Spleen (tissue), 7 donors: ENCODE results near the gene TXNDC11.
A peak's percentile ranks its signal among the peaks of the same experiment; 100 is the strongest.

Experiments used
- POLR2AphosphoS5 ChIP-seq, 3 donors: sonication (generic); formaldehyde crosslinking; IDR thresholded peaks; one replicate each; pipeline ENCODE4 v1.5.1; 2017; ENCODE audit warnings: antibody characterized with exemption in 3 of 3
- TF ChIP-seq, protein P1 (sequence below), 11 experiments: fragments of 200-600 bp in 7 of 11; fragments of 450-650 bp in 4 of 11; sonication (generic) in 4 of 11; IDR thresholded peaks in 8 of 11; conservative IDR thresholded peaks in 3 of 11; 1 replicate in 7 of 11; 2 replicates in 4 of 11; pipeline versions ENCODE4 v1.4.0 to v1.8.0; 2016 to 2021; ENCODE audit warnings: antibody characterized with exemption in 11 of 11, inconsistent platforms in 4 of 11, mild to moderate bottlenecking in 1 of 11
- donor health status: DM: no; HTN: no; CAD: no; lungs with moderate emphysema.
- donor health status: DM: no; HTN: no; CAD: no.
- donor health status: DM: no; HTN: no; CAD: no.

DNA sequence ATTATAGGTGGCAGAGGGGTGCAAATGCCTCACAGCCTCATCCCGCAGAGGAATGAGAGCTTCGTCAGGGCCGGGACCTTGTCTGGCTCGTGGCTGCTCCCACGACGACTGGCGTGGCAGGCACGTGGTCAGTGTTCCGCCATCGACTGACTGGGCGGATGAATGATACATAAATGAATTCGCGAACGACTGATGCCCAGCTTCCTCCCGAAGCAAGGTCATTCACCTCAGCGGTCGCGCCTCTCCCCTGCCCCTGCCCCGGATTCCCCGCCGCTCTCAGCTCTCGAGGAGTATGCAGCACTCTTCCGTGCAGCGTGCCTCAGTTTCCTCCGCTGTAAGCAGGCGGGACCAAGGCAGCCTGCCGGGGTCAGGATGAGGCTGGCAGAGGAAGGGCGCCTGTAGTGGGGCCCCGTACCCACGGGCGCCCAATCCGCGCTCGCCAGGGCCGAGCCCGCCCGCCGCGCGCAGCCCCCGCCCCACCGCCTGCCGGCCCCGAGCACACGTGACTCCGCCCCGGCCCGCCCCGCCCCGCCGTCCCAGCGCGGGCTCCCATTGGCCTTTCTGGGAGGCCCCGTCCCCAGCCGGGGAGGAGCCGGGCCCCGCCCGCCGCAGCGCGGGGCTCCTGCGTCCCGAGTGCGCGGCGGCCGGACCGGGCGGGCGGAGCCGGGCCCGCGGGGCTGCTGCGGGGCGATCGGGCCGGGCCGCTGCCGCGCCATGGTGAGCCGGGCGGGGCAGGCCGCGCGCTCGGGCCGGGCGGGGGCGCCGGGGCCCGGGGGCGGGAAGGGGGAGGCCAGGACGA, 74.6 kb downstream of the TXNDC11 start, which contains the start of gene SNN:
- TF ChIP-seq POLR2AphosphoS5 (IDR thresholded peaks at IDR 0.05), result peak; percentile 40 to 66 (median 64)
- TF ChIP-seq, protein P1, sequence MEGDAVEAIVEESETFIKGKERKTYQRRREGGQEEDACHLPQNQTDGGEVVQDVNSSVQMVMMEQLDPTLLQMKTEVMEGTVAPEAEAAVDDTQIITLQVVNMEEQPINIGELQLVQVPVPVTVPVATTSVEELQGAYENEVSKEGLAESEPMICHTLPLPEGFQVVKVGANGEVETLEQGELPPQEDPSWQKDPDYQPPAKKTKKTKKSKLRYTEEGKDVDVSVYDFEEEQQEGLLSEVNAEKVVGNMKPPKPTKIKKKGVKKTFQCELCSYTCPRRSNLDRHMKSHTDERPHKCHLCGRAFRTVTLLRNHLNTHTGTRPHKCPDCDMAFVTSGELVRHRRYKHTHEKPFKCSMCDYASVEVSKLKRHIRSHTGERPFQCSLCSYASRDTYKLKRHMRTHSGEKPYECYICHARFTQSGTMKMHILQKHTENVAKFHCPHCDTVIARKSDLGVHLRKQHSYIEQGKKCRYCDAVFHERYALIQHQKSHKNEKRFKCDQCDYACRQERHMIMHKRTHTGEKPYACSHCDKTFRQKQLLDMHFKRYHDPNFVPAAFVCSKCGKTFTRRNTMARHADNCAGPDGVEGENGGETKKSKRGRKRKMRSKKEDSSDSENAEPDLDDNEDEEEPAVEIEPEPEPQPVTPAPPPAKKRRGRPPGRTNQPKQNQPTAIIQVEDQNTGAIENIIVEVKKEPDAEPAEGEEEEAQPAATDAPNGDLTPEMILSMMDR (IDR thresholded peaks at IDR 0.05 in 8 of 11, conservative IDR thresholded peaks at IDR 0.05 in 3 of 11), result no peak
